Renal cortical epithelial cell (primary cell): Measurements from ENCODE around the gene MAU2. TPM values are rescaled to one million over a fixed set of nuclear protein-coding genes. Genes with fewer than 3 reads are reported as not detected.
"Not testable (repeated sequence)": the region's sequence is repeated elsewhere in the genome, so short reads cannot be mapped to it uniquely, and the experiment has no call there.

Experiments used
- DNase-seq: peaks from one replicate; pipeline ENCODE4 v3.0.0-alpha.2; 2011; ENCODE audit warnings: low read depth
- total RNA-seq: library from RNA; depleted of rRNA; stranded (reverse); fragments of >200 nt; gene quantifications from 2 replicates; pipeline ENCODE4 v1.2.3, GENCODE V29; 2014

Gene MAU2
- total RNA-seq, 1 donor from 2014 or later = 38.6 TPM

- DNase-seq = no peak
These were observed 25.3 kb downstream of the MAU2 start for GRCh38 chr19:19345970-19346369.

- no peak for DNase-seq
These were observed 26.9 kb downstream of the MAU2 start for GRCh38 chr19:19347401-19348110.

GRCh38 chr19:19348266-19348665 lies 27.6 kb downstream of the MAU2 start:
- no peak for DNase-seq

GRCh38 chr19:19349365-19349764 lies 28.7 kb downstream of the MAU2 start:
- no peak for DNase-seq

- not testable (repeated sequence) for DNase-seq
These were observed 30.1 kb downstream of the MAU2 start for GRCh38 chr19:19350756-19351155.

GRCh38 chr19:19352823-19353222 lies 32.2 kb downstream of the MAU2 start:
- no peak for DNase-seq

- DNase-seq = no peak
These were observed 33.4 kb downstream of the MAU2 start for GRCh38 chr19:19354007-19354406.

- no peak for DNase-seq
These were observed 34.3 kb downstream of the MAU2 start for GRCh38 chr19:19354932-19355331.

- no peak for DNase-seq
These were observed 35.0 kb downstream of the MAU2 start for GRCh38 chr19:19355606-19356139.

GRCh38 chr19:19356500-19356899 lies 35.9 kb downstream of the MAU2 start:
- no peak for DNase-seq

GRCh38 chr19:19356901-19357566 lies 36.4 kb downstream of the MAU2 start:
- no peak for DNase-seq

GRCh38 chr19:19361075-19361594 lies 40.5 kb downstream of the MAU2 start:
- peak; percentile 78 for DNase-seq

GRCh38 chr19:19362075-19362474 lies 41.4 kb downstream of the MAU2 start:
- DNase-seq = no peak

GRCh38 chr19:19366434-19367396 lies 46.1 kb downstream of the MAU2 start:
- DNase-seq = peak; percentile 74

- no peak for DNase-seq
These were observed 47.5 kb downstream of the MAU2 start for GRCh38 chr19:19368087-19368486.

GRCh38 chr19:19371059-19371458 lies 50.4 kb downstream of the MAU2 start:
- no peak for DNase-seq

- no peak for DNase-seq
These were observed 52.2 kb downstream of the MAU2 start for GRCh38 chr19:19372656-19373416.

- DNase-seq = no peak
These were observed 58.9 kb downstream of the MAU2 start for GRCh38 chr19:19379527-19379926.

GRCh38 chr19:19380316-19380715 lies 59.7 kb downstream of the MAU2 start:
- DNase-seq = not testable (repeated sequence)

GRCh38 chr19:19381007-19381926 lies 60.6 kb downstream of the MAU2 start:
- no peak for DNase-seq
